ENCODE measurements around the gene UNC5C. TPM values are rescaled to one million over a fixed set of nuclear protein-coding genes. Genes with fewer than 3 reads are reported as not detected.

Gene UNC5C
- total and polyA plus RNA-seq, 4 experiments from 2014 or later: not detected

- CTCF ChIA-PET (ENCODE audit: partially characterized antibody): interaction anchor here (1.1 to 1.3 kb wide), 2 partner anchors 11 to 23 kb away, joined by 3 read pairs; no protein-coding TSS in a partner anchor
These were observed 317.1 kb downstream of the UNC5C start for GRCh38 chr4:95231681-95232080.

GRCh38 chr4:95225849-95226248 lies 322.9 kb downstream of the UNC5C start:
- no peak overlapping the region for H3K4me3 ChIP-seq (ENCODE audit: low read length in 2 of 2)
- ChIA-PET CTCF (ENCODE audit: partially characterized antibody) (no interaction called here), POLR2A (ENCODE audit: partially characterized antibody) (no interaction called here)
- no peaks in the 10 kb centered on the region for H3K4me1 ChIP-seq (ENCODE audit: insufficient read depth, low read length)
- Mint-ChIP-seq H3K27ac (no peak overlapping the region), H3K27me3 (peaks cover 0 to 2% of the 10 kb centered on the region in 2 donors), H3K4me1 (no peaks in the 10 kb centered on the region), H3K9me3 (no peaks in the 10 kb centered on the region), H3K4me3 (no peak overlapping the region), H3K36me3 (no peaks in the 10 kb centered on the region)
- DNase-seq: no peak
- no peaks in the 10 kb centered on the region for H3K36me3 ChIP-seq (ENCODE audit: insufficient read depth, low read length)
- H3K27me3 ChIP-seq (ENCODE audit: insufficient read depth, low read length): no peaks in the 10 kb centered on the region
- intact Hi-C loops (cut with micrococcal nuclease): no loop called here
- H3K27ac ChIP-seq (ENCODE audit: low read depth, low read length): no peak overlapping the region
- no peaks in the 10 kb centered on the region for H3K9me3 ChIP-seq (ENCODE audit: control insufficient read depth in 1 of 2, low read length in 2 of 2)

More at GRCh38 chr4:95231681-95232080, 317.1 kb downstream of the UNC5C start:
- Histone ChIP-seq H3K9me3 (ENCODE audit: control insufficient read depth in 1 of 2, low read length in 2 of 2) (no peaks in the 10 kb centered on the region), H3K27me3 (ENCODE audit: insufficient read depth, low read length) (no peaks in the 10 kb centered on the region), H3K4me1 (ENCODE audit: insufficient read depth, low read length) (no peaks in the 10 kb centered on the region), H3K36me3 (ENCODE audit: insufficient read depth, low read length) (no peaks in the 10 kb centered on the region), H3K27ac (ENCODE audit: low read depth, low read length) (no peak overlapping the region), H3K4me3 (ENCODE audit: low read length in 2 of 2) (no peak overlapping the region)
- Mint-ChIP-seq H3K9me3 (no peaks in the 10 kb centered on the region), H3K4me1 (no peaks in the 10 kb centered on the region), H3K27ac (no peak overlapping the region), H3K4me3 (no peak overlapping the region), H3K27me3 (peaks cover 0 to 2% of the 10 kb centered on the region in 2 donors), H3K36me3 (no peaks in the 10 kb centered on the region)
- POLR2A ChIA-PET (ENCODE audit: partially characterized antibody): no interaction called here
- no peak for DNase-seq
- intact Hi-C loops (cut with micrococcal nuclease): no loop called here

GRCh38 chr4:95224402-95224801 lies 324.4 kb downstream of the UNC5C start:
- intact Hi-C loops (cut with micrococcal nuclease): no loop called here
- CTCF ChIA-PET (ENCODE audit: partially characterized antibody): no interaction called here
- POLR2A ChIA-PET (ENCODE audit: partially characterized antibody): no interaction called here

GRCh38 chr4:95220205-95221175 lies 328.3 kb downstream of the UNC5C start:
- Mint-ChIP-seq H3K4me1 (no peaks in the 10 kb centered on the region), H3K27ac (no peak overlapping the region), H3K4me3 (no peak overlapping the region), H3K27me3 (no peaks in the 10 kb centered on the region), H3K36me3 (no peaks in the 10 kb centered on the region), H3K9me3 (no peaks in the 10 kb centered on the region)
- H3K4me3 ChIP-seq (ENCODE audit: low read length in 2 of 2): no peak overlapping the region
- ChIA-PET CTCF (ENCODE audit: partially characterized antibody) (interaction anchor here (1.3 kb wide), 1 partner anchor 11 kb away, joined by 3 read pairs; no protein-coding TSS in a partner anchor), POLR2A (ENCODE audit: partially characterized antibody) (no interaction called here)
- no peak for DNase-seq
- no peaks in the 10 kb centered on the region for H3K4me1 ChIP-seq (ENCODE audit: insufficient read depth, low read length)
- no peaks in the 10 kb centered on the region for H3K36me3 ChIP-seq (ENCODE audit: insufficient read depth, low read length)
- H3K27me3 ChIP-seq (ENCODE audit: insufficient read depth, low read length): no peaks in the 10 kb centered on the region
- H3K27ac ChIP-seq (ENCODE audit: low read depth, low read length): no peak overlapping the region
- intact Hi-C loops (cut with micrococcal nuclease): no loop called here
- H3K9me3 ChIP-seq (ENCODE audit: control insufficient read depth in 1 of 2, low read length in 2 of 2): no peaks in the 10 kb centered on the region

More at GRCh38 chr4:95224402-95224801, 324.4 kb downstream of the UNC5C start:
- Histone ChIP-seq H3K36me3 (ENCODE audit: insufficient read depth, low read length) (no peaks in the 10 kb centered on the region), H3K4me1 (ENCODE audit: insufficient read depth, low read length) (no peaks in the 10 kb centered on the region), H3K4me3 (ENCODE audit: low read length in 2 of 2) (no peak overlapping the region), H3K27me3 (ENCODE audit: insufficient read depth, low read length) (no peaks in the 10 kb centered on the region), H3K27ac (ENCODE audit: low read depth, low read length) (no peak overlapping the region), H3K9me3 (ENCODE audit: control insufficient read depth in 1 of 2, low read length in 2 of 2) (no peaks in the 10 kb centered on the region)
- Mint-ChIP-seq H3K4me3 (no peak overlapping the region), H3K36me3 (no peaks in the 10 kb centered on the region), H3K9me3 (no peaks in the 10 kb centered on the region), H3K27ac (no peak overlapping the region), H3K4me1 (no peaks in the 10 kb centered on the region), H3K27me3 (peaks cover 0 to under 1% of the 10 kb centered on the region in 2 donors)
- no peak for DNase-seq

GRCh38 chr4:95219109-95219508 lies 329.7 kb downstream of the UNC5C start:
- H3K36me3 ChIP-seq (ENCODE audit: insufficient read depth, low read length): no peaks in the 10 kb centered on the region
- Mint-ChIP-seq H3K36me3 (no peaks in the 10 kb centered on the region), H3K27me3 (no peaks in the 10 kb centered on the region), H3K4me3 (no peak overlapping the region), H3K27ac (no peak overlapping the region), H3K4me1 (no peaks in the 10 kb centered on the region), H3K9me3 (no peaks in the 10 kb centered on the region)
- H3K4me3 ChIP-seq (ENCODE audit: low read length in 2 of 2): no peak overlapping the region
- no peaks in the 10 kb centered on the region for H3K9me3 ChIP-seq (ENCODE audit: control insufficient read depth in 1 of 2, low read length in 2 of 2)
- intact Hi-C loops (cut with micrococcal nuclease): no loop called here
- H3K27me3 ChIP-seq (ENCODE audit: insufficient read depth, low read length): no peaks in the 10 kb centered on the region
- ChIA-PET POLR2A (ENCODE audit: partially characterized antibody) (no interaction called here), CTCF (ENCODE audit: partially characterized antibody) (interaction anchor here (1.3 kb wide), 1 partner anchor 24 kb away, joined by 3 read pairs; no protein-coding TSS in a partner anchor)
- H3K27ac ChIP-seq (ENCODE audit: low read depth, low read length): no peak overlapping the region
- H3K4me1 ChIP-seq (ENCODE audit: insufficient read depth, low read length): no peaks in the 10 kb centered on the region
- DNase-seq: no peak

GRCh38 chr4:95217197-95217596 lies 331.6 kb downstream of the UNC5C start:
- intact Hi-C loops (cut with micrococcal nuclease): no loop called here
- ChIA-PET POLR2A (ENCODE audit: partially characterized antibody) (no interaction called here), CTCF (ENCODE audit: partially characterized antibody) (no interaction called here)
- Mint-ChIP-seq H3K9me3 (no peaks in the 10 kb centered on the region), H3K36me3 (no peaks in the 10 kb centered on the region), H3K4me1 (no peaks in the 10 kb centered on the region), H3K27me3 (no peaks in the 10 kb centered on the region), H3K4me3 (no peak overlapping the region), H3K27ac (no peak overlapping the region)
- Histone ChIP-seq H3K27ac (ENCODE audit: low read depth, low read length) (no peak overlapping the region), H3K4me3 (ENCODE audit: low read length in 2 of 2) (no peak overlapping the region), H3K9me3 (ENCODE audit: control insufficient read depth in 1 of 2, low read length in 2 of 2) (no peaks in the 10 kb centered on the region), H3K27me3 (ENCODE audit: insufficient read depth, low read length) (no peaks in the 10 kb centered on the region), H3K4me1 (ENCODE audit: insufficient read depth, low read length) (no peaks in the 10 kb centered on the region), H3K36me3 (ENCODE audit: insufficient read depth, low read length) (no peaks in the 10 kb centered on the region)
- no peak for DNase-seq

GRCh38 chr4:95216636-95217035 lies 332.1 kb downstream of the UNC5C start:
- H3K36me3 Mint-ChIP-seq: no peaks in the 10 kb centered on the region
- CTCF ChIA-PET (ENCODE audit: partially characterized antibody): no interaction called here

More at GRCh38 chr4:95216636-95217035, 332.1 kb downstream of the UNC5C start:
- intact Hi-C loops (cut with micrococcal nuclease): no loop called here
- no peaks in the 10 kb centered on the region for H3K4me1 ChIP-seq (ENCODE audit: insufficient read depth, low read length)
- POLR2A ChIA-PET (ENCODE audit: partially characterized antibody): no interaction called here
- Mint-ChIP-seq H3K27me3 (peaks cover 0 to 1% of the 10 kb centered on the region in 2 donors), H3K4me3 (no peak overlapping the region), H3K9me3 (no peaks in the 10 kb centered on the region), H3K27ac (no peak overlapping the region), H3K4me1 (no peaks in the 10 kb centered on the region)
- no peak overlapping the region for H3K4me3 ChIP-seq (ENCODE audit: low read length in 2 of 2)
- no peaks in the 10 kb centered on the region for H3K36me3 ChIP-seq (ENCODE audit: insufficient read depth, low read length)
- no peaks in the 10 kb centered on the region for H3K27me3 ChIP-seq (ENCODE audit: insufficient read depth, low read length)
- H3K27ac ChIP-seq (ENCODE audit: low read depth, low read length): no peak overlapping the region
- no peaks in the 10 kb centered on the region for H3K9me3 ChIP-seq (ENCODE audit: control insufficient read depth in 1 of 2, low read length in 2 of 2)
- no peak for DNase-seq

Measured in CD4-positive, alpha-beta memory T cell (primary cell).